ENCODE data around the gene C4orf36. TPM values are rescaled to one million over a fixed set of nuclear protein-coding genes. Genes with fewer than 3 reads are reported as not detected.

The C4orf36 gene
- total RNA-seq, 1 donor from 2014 or later, result not detected

Other genes starting within 250 kb of the C4orf36 start
- 28.2 TPM for gene SLC10A6, start 43.0 kb downstream of the C4orf36 start, total RNA-seq
- 99.9 TPM for gene AFF1, start 42.6 kb upstream of the C4orf36 start, total RNA-seq

Data from vagina (tissue), 1 donor.